WTC11 (cell line): ENCODE data around the gene ZDHHC14. TPM values are rescaled to one million over a fixed set of nuclear protein-coding genes. Genes with fewer than 3 reads are reported as not detected.

Experiments
- ATAC-seq: fragments of 200-7000 bp; cut with Tn5 transposase; 2 replicates; pipeline ENCODE4 v1.10.0; 2021; ENCODE audit warnings: mild to moderate bottlenecking, moderate library complexity
- CTCF ChIA-PET: fragments of 300-600 bp; sonication (Branson Sonifier 250); formaldehyde crosslinking; loops from one replicate; lab custom pipeline; 2021; ENCODE audit warnings: antibody characterized with exemption; lab: Charles Lee
- POLR2A ChIA-PET: fragments of 350-600 bp; sonication (Branson Sonifier 250); formaldehyde crosslinking; loops from one replicate; lab custom pipeline; 2021; ENCODE audit warnings: antibody characterized with exemption; lab: Charles Lee
- DNase-seq: peaks from one replicate; pipeline ENCODE4 v3.0.0; 2021; ENCODE audit warnings: low spot score
- H3K27ac Mint-ChIP-seq: 2 replicates; pipeline ENCODE4 v1.8.0; 2021; ENCODE audit warnings: mixed read lengths
- H3K27me3 Mint-ChIP-seq: 2 replicates; pipeline ENCODE4 v1.8.0; 2021; ENCODE audit warnings: low read depth, mild to moderate bottlenecking, moderate library complexity, mixed read lengths
- H3K36me3 Mint-ChIP-seq: 2 replicates; pipeline ENCODE4 v1.8.0; 2021; ENCODE audit warnings: mixed read lengths
- H3K4me1 Mint-ChIP-seq: 2 replicates; pipeline ENCODE4 v1.8.0; 2022; ENCODE audit warnings: mixed read lengths
- H3K4me3 Mint-ChIP-seq: 2 replicates; pipeline ENCODE4 v1.8.0; 2021; ENCODE audit warnings: mild to moderate bottlenecking, moderate library complexity, mixed read lengths
- H3K9me3 Mint-ChIP-seq: 2 replicates; pipeline ENCODE4 v1.8.0; 2021; ENCODE audit warnings: mixed read lengths
- ATF2 ChIP-seq: sonication (generic); formaldehyde crosslinking; IDR thresholded peaks from 2 replicates; pipeline ENCODE4 v1.8.1; 2022; ENCODE audit warnings: low read depth, missing genetic modification reagents, borderline replicate concordance
- CREB1 ChIP-seq: sonication (generic); formaldehyde crosslinking; IDR thresholded peaks from 2 replicates; pipeline ENCODE4 v1.8.0; 2023; ENCODE audit warnings: mild to moderate bottlenecking, missing genetic modification reagents
- FOXJ3 ChIP-seq: sonication (generic); formaldehyde crosslinking; IDR thresholded peaks from 2 replicates; pipeline ENCODE4 v1.9.0; 2021; ENCODE audit warnings: missing genetic modification reagents, mild to moderate bottlenecking, borderline replicate concordance
- FOXK1 ChIP-seq: sonication (generic); formaldehyde crosslinking; IDR thresholded peaks from 2 replicates; pipeline ENCODE4 v1.8.0; 2022; ENCODE audit warnings: mild to moderate bottlenecking, moderate library complexity, missing genetic modification reagents
- NFE2L1 ChIP-seq: sonication (generic); formaldehyde crosslinking; IDR thresholded peaks from 2 replicates; pipeline ENCODE4 v1.8.1; 2023; ENCODE audit warnings: missing genetic modification reagents
- NR3C1 ChIP-seq: sonication (generic); formaldehyde crosslinking; conservative IDR thresholded peaks from 2 replicates; pipeline ENCODE4 v1.8.1; 2023; ENCODE audit warnings: low read depth, mild to moderate bottlenecking, missing genetic modification reagents
- ZNF138 ChIP-seq: sonication (generic); formaldehyde crosslinking; conservative IDR thresholded peaks from 2 replicates; pipeline ENCODE4 v1.8.1; 2022; ENCODE audit warnings: mild to moderate bottlenecking, moderate library complexity, missing genetic modification reagents
- ZNF396 ChIP-seq: fragments of 250-450 bp; sonication (Bioruptor Pico); IDR thresholded peaks from 2 replicates; pipeline ENCODE4 v1.8.0; 2021; ENCODE audit warnings: mild to moderate bottlenecking, moderate library complexity, borderline replicate concordance
- total RNA-seq: library from RNA; stranded (reverse); gene quantifications from 3 replicates; pipeline ENCODE4 v1.2.3, GENCODE V29; 2021
- TF ChIP-seq, protein P1 (sequence below): sonication (generic); formaldehyde crosslinking; IDR thresholded peaks from 2 replicates; pipeline ENCODE4 v1.8.1; 2023; ENCODE audit warnings: mild to moderate bottlenecking, missing genetic modification reagents, moderate library complexity
- TF ChIP-seq, protein P2 (sequence below): fragments of 250-450 bp; sonication (Bioruptor Pico); IDR thresholded peaks from 2 replicates; pipeline ENCODE4 v1.8.0; 2021; ENCODE audit warnings: mild to moderate bottlenecking
- TF ChIP-seq, protein P3 (sequence below): sonication (generic); formaldehyde crosslinking; IDR thresholded peaks from 2 replicates; pipeline ENCODE4 v1.8.0; 2022; ENCODE audit warnings: mild to moderate bottlenecking, missing genetic modification reagents
- TF ChIP-seq, protein P4 (sequence below): fragments of 250-450 bp; sonication (Bioruptor Pico); IDR thresholded peaks from 2 replicates; pipeline ENCODE4 v1.9.0; 2021; ENCODE audit warnings: moderate library complexity, mild to moderate bottlenecking, inconsistent platforms, borderline replicate concordance
- TF ChIP-seq, protein P5 (sequence below): sonication (generic); formaldehyde crosslinking; conservative IDR thresholded peaks from 2 replicates; pipeline ENCODE4 v1.8.1; 2022; ENCODE audit warnings: mild to moderate bottlenecking, missing genetic modification reagents
- TF ChIP-seq, protein P6 (sequence below): sonication (generic); formaldehyde crosslinking; IDR thresholded peaks from 2 replicates; pipeline ENCODE4 v1.8.1; 2023; ENCODE audit warnings: mild to moderate bottlenecking, missing genetic modification reagents, borderline replicate concordance
- TF ChIP-seq, protein P7 (sequence below): fragments of 250-450 bp; sonication (Bioruptor Pico); IDR thresholded peaks from 2 replicates; pipeline ENCODE4 v1.9.0; 2021; ENCODE audit warnings: mild to moderate bottlenecking
- TF ChIP-seq, protein P8 (sequence below): fragments of 250-450 bp; sonication (Bioruptor Pico); IDR thresholded peaks from 2 replicates; pipeline ENCODE4 v2.1.2; 2022; ENCODE audit warnings: mild to moderate bottlenecking, moderate library complexity

The ZDHHC14 gene
- total RNA-seq, 1 experiment from 2014 or later: 6.6 TPM

DNA sequence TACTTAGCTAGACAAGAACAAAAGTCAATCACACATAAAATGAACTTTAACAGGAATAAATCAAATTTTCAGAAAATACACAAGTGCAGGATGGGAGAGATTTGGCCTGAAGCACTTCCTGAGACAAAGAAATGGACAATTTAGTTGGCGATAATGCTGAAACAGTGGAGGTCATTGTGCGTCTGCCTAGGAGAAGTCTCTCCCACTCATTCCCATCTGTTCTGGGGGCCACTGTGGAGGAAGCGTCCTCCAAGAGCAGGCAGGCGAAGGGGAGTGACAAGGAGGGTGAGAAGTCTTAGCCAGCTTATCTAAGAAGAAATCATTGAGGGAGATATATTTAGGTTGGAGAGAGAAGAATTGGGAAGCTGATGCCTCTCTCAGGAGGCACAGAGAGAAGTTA is 47.5 kb upstream of the ZDHHC14 start:
- Mint-ChIP-seq H3K27ac (no peak overlapping the region; the same call in 1 of the 2 replicates), H3K36me3 (no peaks in the 10 kb centered on the region), H3K4me1 (no peaks in the 10 kb centered on the region), H3K4me3 (no peak overlapping the region), H3K27me3 (peaks cover 2% of the 10 kb centered on the region; the same call in 1 of the 2 replicates), H3K9me3 (no peaks in the 10 kb centered on the region)
- DNase-seq (no peak), ATAC-seq (no peak)
- ChIA-PET POLR2A (interaction anchor here (3.4 kb wide), 1 partner anchor 10 kb away, joined by 12 read pairs; the partner anchor contains the start of gene TMEM242), CTCF (interaction anchor here (3.7 to 4.3 kb wide), 2 partner anchors 9 to 18 kb away, joined by 17 to 45 read pairs; partner anchors contain the start of gene TMEM242)
- TF ChIP-seq, protein P1, sequence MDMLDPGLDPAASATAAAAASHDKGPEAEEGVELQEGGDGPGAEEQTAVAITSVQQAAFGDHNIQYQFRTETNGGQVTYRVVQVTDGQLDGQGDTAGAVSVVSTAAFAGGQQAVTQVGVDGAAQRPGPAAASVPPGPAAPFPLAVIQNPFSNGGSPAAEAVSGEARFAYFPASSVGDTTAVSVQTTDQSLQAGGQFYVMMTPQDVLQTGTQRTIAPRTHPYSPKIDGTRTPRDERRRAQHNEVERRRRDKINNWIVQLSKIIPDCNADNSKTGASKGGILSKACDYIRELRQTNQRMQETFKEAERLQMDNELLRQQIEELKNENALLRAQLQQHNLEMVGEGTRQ (CRISPR knock-in tag): no peak
- no peak for TF ChIP-seq NFE2L1 (CRISPR knock-in tag)
- TF ChIP-seq, protein P2, sequence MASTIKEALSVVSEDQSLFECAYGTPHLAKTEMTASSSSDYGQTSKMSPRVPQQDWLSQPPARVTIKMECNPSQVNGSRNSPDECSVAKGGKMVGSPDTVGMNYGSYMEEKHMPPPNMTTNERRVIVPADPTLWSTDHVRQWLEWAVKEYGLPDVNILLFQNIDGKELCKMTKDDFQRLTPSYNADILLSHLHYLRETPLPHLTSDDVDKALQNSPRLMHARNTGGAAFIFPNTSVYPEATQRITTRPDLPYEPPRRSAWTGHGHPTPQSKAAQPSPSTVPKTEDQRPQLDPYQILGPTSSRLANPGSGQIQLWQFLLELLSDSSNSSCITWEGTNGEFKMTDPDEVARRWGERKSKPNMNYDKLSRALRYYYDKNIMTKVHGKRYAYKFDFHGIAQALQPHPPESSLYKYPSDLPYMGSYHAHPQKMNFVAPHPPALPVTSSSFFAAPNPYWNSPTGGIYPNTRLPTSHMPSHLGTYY (CRISPR knock-in tag): no peak
- no peak for TF ChIP-seq FOXJ3 (CRISPR knock-in tag)
- TF ChIP-seq, protein P3, sequence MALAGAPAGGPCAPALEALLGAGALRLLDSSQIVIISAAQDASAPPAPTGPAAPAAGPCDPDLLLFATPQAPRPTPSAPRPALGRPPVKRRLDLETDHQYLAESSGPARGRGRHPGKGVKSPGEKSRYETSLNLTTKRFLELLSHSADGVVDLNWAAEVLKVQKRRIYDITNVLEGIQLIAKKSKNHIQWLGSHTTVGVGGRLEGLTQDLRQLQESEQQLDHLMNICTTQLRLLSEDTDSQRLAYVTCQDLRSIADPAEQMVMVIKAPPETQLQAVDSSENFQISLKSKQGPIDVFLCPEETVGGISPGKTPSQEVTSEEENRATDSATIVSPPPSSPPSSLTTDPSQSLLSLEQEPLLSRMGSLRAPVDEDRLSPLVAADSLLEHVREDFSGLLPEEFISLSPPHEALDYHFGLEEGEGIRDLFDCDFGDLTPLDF: no peak
- TF ChIP-seq, protein P4, sequence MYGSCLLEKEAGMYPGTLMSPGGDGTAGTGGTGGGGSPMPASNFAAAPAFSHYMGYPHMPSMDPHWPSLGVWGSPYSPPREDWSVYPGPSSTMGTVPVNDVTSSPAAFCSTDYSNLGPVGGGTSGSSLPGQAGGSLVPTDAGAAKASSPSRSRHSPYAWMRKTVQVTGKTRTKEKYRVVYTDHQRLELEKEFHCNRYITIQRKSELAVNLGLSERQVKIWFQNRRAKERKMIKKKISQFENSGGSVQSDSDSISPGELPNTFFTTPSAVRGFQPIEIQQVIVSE (CRISPR knock-in tag): no peak
- no peak for TF ChIP-seq NR3C1 (CRISPR knock-in tag)
- no peak for TF ChIP-seq ZNF396 (CRISPR knock-in tag)
- TF ChIP-seq, protein P5, sequence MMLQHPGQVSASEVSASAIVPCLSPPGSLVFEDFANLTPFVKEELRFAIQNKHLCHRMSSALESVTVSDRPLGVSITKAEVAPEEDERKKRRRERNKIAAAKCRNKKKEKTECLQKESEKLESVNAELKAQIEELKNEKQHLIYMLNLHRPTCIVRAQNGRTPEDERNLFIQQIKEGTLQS (CRISPR knock-in tag): no peak
- TF ChIP-seq, protein P6, sequence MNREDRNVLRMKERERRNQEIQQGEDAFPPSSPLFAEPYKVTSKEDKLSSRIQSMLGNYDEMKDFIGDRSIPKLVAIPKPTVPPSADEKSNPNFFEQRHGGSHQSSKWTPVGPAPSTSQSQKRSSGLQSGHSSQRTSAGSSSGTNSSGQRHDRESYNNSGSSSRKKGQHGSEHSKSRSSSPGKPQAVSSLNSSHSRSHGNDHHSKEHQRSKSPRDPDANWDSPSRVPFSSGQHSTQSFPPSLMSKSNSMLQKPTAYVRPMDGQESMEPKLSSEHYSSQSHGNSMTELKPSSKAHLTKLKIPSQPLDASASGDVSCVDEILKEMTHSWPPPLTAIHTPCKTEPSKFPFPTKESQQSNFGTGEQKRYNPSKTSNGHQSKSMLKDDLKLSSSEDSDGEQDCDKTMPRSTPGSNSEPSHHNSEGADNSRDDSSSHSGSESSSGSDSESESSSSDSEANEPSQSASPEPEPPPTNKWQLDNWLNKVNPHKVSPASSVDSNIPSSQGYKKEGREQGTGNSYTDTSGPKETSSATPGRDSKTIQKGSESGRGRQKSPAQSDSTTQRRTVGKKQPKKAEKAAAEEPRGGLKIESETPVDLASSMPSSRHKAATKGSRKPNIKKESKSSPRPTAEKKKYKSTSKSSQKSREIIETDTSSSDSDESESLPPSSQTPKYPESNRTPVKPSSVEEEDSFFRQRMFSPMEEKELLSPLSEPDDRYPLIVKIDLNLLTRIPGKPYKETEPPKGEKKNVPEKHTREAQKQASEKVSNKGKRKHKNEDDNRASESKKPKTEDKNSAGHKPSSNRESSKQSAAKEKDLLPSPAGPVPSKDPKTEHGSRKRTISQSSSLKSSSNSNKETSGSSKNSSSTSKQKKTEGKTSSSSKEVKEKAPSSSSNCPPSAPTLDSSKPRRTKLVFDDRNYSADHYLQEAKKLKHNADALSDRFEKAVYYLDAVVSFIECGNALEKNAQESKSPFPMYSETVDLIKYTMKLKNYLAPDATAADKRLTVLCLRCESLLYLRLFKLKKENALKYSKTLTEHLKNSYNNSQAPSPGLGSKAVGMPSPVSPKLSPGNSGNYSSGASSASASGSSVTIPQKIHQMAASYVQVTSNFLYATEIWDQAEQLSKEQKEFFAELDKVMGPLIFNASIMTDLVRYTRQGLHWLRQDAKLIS: no peak
- no peak for TF ChIP-seq CREB1 (CRISPR knock-in tag)
- TF ChIP-seq, protein P7, sequence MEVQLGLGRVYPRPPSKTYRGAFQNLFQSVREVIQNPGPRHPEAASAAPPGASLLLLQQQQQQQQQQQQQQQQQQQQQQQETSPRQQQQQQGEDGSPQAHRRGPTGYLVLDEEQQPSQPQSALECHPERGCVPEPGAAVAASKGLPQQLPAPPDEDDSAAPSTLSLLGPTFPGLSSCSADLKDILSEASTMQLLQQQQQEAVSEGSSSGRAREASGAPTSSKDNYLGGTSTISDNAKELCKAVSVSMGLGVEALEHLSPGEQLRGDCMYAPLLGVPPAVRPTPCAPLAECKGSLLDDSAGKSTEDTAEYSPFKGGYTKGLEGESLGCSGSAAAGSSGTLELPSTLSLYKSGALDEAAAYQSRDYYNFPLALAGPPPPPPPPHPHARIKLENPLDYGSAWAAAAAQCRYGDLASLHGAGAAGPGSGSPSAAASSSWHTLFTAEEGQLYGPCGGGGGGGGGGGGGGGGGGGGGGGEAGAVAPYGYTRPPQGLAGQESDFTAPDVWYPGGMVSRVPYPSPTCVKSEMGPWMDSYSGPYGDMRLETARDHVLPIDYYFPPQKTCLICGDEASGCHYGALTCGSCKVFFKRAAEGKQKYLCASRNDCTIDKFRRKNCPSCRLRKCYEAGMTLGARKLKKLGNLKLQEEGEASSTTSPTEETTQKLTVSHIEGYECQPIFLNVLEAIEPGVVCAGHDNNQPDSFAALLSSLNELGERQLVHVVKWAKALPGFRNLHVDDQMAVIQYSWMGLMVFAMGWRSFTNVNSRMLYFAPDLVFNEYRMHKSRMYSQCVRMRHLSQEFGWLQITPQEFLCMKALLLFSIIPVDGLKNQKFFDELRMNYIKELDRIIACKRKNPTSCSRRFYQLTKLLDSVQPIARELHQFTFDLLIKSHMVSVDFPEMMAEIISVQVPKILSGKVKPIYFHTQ (CRISPR knock-in tag): no peak
- no peak for TF ChIP-seq FOXK1 (CRISPR knock-in tag)
- TF ChIP-seq ATF2 (CRISPR knock-in tag): no peak
- TF ChIP-seq, protein P8, sequence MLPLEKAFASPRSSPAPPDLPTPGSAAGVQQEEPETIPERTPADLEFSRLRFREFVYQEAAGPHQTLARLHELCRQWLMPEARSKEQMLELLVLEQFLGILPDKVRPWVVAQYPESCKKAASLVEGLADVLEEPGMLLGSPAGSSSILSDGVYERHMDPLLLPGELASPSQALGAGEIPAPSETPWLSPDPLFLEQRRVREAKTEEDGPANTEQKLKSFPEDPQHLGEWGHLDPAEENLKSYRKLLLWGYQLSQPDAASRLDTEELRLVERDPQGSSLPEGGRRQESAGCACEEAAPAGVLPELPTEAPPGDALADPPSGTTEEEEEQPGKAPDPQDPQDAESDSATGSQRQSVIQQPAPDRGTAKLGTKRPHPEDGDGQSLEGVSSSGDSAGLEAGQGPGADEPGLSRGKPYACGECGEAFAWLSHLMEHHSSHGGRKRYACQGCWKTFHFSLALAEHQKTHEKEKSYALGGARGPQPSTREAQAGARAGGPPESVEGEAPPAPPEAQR (CRISPR knock-in tag): no peak
- no peak for TF ChIP-seq ZNF138 (CRISPR knock-in tag)
